ENCODE results near the gene DCC. TPM values are rescaled to one million over a fixed set of nuclear protein-coding genes. Genes with fewer than 3 reads are reported as not detected.

Gene DCC
- total RNA-seq, 1 experiment from 2014 or later = 14.1 TPM

GRCh38 chr18:53152476-53152875 lies 812.5 kb downstream of the DCC start:
- DNase-seq (ENCODE audit: low read depth) = no peak

GRCh38 chr18:53153281-53153680 lies 813.3 kb downstream of the DCC start:
- peak; percentile 4 for DNase-seq (ENCODE audit: low read depth)

GRCh38 chr18:53153800-53154199 lies 813.8 kb downstream of the DCC start:
- no peak for DNase-seq (ENCODE audit: low read depth)

- no peak for DNase-seq (ENCODE audit: low read depth)
Measured at GRCh38 chr18:53165770-53166169, 825.8 kb downstream of the DCC start.

- DNase-seq (ENCODE audit: low read depth) = no peak
Measured at GRCh38 chr18:53169346-53169745, 829.3 kb downstream of the DCC start.

- DNase-seq (ENCODE audit: low read depth) = peak; percentile 47
Measured at GRCh38 chr18:53191634-53192033, 851.6 kb downstream of the DCC start.

- DNase-seq (ENCODE audit: low read depth) = no peak
Measured at GRCh38 chr18:53193870-53194269, 853.9 kb downstream of the DCC start.

- peak; percentile 45 for DNase-seq (ENCODE audit: low read depth)
Measured at GRCh38 chr18:53219853-53220252, 879.9 kb downstream of the DCC start.

- DNase-seq (ENCODE audit: low read depth) = no peak
Measured at GRCh38 chr18:53224128-53224778, 884.3 kb downstream of the DCC start.

- no peak for DNase-seq (ENCODE audit: low read depth)
Measured at GRCh38 chr18:53225567-53226325, 885.7 kb downstream of the DCC start.

- DNase-seq (ENCODE audit: low read depth) = no peak
Measured at GRCh38 chr18:53234610-53235009, 894.6 kb downstream of the DCC start.

GRCh38 chr18:53241161-53241560 lies 901.2 kb downstream of the DCC start:
- no peak for DNase-seq (ENCODE audit: low read depth)

GRCh38 chr18:53253789-53254188 lies 913.8 kb downstream of the DCC start:
- no peak for DNase-seq (ENCODE audit: low read depth)

- no peak for DNase-seq (ENCODE audit: low read depth)
Measured at GRCh38 chr18:53254265-53254664, 914.3 kb downstream of the DCC start.

GRCh38 chr18:53261241-53261640 lies 921.2 kb downstream of the DCC start:
- DNase-seq (ENCODE audit: low read depth) = peak; percentile 52

- no peak for DNase-seq (ENCODE audit: low read depth)
Measured at GRCh38 chr18:53266850-53267249, 926.9 kb downstream of the DCC start.

GRCh38 chr18:53268455-53268854 lies 928.5 kb downstream of the DCC start:
- no peak for DNase-seq (ENCODE audit: low read depth)

GRCh38 chr18:53281406-53281805 lies 941.4 kb downstream of the DCC start:
- no peak for DNase-seq (ENCODE audit: low read depth)

- no peak for DNase-seq (ENCODE audit: low read depth)
Measured at GRCh38 chr18:53283708-53284107, 943.7 kb downstream of the DCC start.

GRCh38 chr18:53305461-53305860 lies 965.5 kb downstream of the DCC start:
- no peak for DNase-seq (ENCODE audit: low read depth)

- DNase-seq (ENCODE audit: low read depth) = no peak
Measured at GRCh38 chr18:53319628-53320027, 979.6 kb downstream of the DCC start.

- DNase-seq (ENCODE audit: low read depth) = no peak
Measured at GRCh38 chr18:53322163-53322562, 982.2 kb downstream of the DCC start.

GRCh38 chr18:53324353-53324752 lies 984.4 kb downstream of the DCC start:
- DNase-seq (ENCODE audit: low read depth) = no peak

All from HT1080 (cell line).